NT2/D1 (cell line): ENCODE results near the gene SPACDR.

Source experiments
- DNase-seq: peaks from one replicate; pipeline ENCODE4 v3.0.0-alpha.2; 2011; ENCODE audit warnings: low read depth, low spot score
- H3K27me3 ChIP-seq: 2 replicates; pipeline ENCODE4 v1.6.0; 2011; ENCODE audit warnings: mild to moderate bottlenecking; ENCODE audit not compliant: insufficient read length, insufficient read depth
- H3K36me3 ChIP-seq: 2 replicates; pipeline ENCODE4 v1.6.1; 2011; ENCODE audit warnings: mild to moderate bottlenecking, low read length, mixed read lengths; ENCODE audit not compliant: insufficient read depth, insufficient read length
- H3K4me1 ChIP-seq: 2 replicates; pipeline ENCODE4 v1.5.1; 2011; ENCODE audit not compliant: insufficient read depth, insufficient read length
- H3K4me3 ChIP-seq: 2 replicates; pipeline ENCODE4 v1.5.1; 2011; ENCODE audit warnings: low read depth; ENCODE audit not compliant: insufficient read length
- H3K9ac ChIP-seq: 2 replicates; pipeline ENCODE4 v1.6.0; 2011; ENCODE audit warnings: low read depth; ENCODE audit not compliant: insufficient read length
- H3K9me3 ChIP-seq: 2 replicates; pipeline ENCODE4 v1.5.1; 2011; ENCODE audit warnings: mild to moderate bottlenecking, low read length; ENCODE audit not compliant: insufficient read depth
- SUZ12 ChIP-seq: IDR thresholded peaks from 2 replicates; pipeline ENCODE4 v1.6.1; 2011; ENCODE audit not compliant: insufficient read length, insufficient read depth; ENCODE audit errors: extremely low read depth
- YY1 ChIP-seq: IDR thresholded peaks from 2 replicates; pipeline ENCODE4 v1.6.1; 2011; ENCODE audit not compliant: insufficient read length, insufficient read depth
- ZNF274 ChIP-seq: IDR thresholded peaks from 2 replicates; pipeline ENCODE4 v1.6.1; 2011; ENCODE audit warnings: mild to moderate bottlenecking, low read depth, low read length

Gene SPACDR

GRCh38 chr7:100488333-100489095 lies 24.5 kb upstream of the SPACDR start:
- DNase-seq = no peak
- Histone ChIP-seq H3K27me3 (peaks cover 14% of the 10 kb centered on the region), H3K9me3 (no peaks in the 10 kb centered on the region), H3K4me3 (no peak overlapping the region), H3K9ac (no peak overlapping the region), H3K4me1 (peaks cover 25% of the 10 kb centered on the region), H3K36me3 (no peaks in the 10 kb centered on the region)
- no peak for TF ChIP-seq ZNF274
- no peak for TF ChIP-seq YY1

GRCh38 chr7:100486753-100487446 lies 22.8 kb upstream of the SPACDR start:
- Histone ChIP-seq H3K4me1 (peaks cover 25% of the 10 kb centered on the region), H3K4me3 (no peak overlapping the region), H3K36me3 (no peaks in the 10 kb centered on the region), H3K9me3 (no peaks in the 10 kb centered on the region), H3K9ac (no peak overlapping the region), H3K27me3 (no peaks in the 10 kb centered on the region)
- DNase-seq = no peak
- TF ChIP-seq YY1 (no peak), SUZ12 (no peak), ZNF274 (no peak)

DNA sequence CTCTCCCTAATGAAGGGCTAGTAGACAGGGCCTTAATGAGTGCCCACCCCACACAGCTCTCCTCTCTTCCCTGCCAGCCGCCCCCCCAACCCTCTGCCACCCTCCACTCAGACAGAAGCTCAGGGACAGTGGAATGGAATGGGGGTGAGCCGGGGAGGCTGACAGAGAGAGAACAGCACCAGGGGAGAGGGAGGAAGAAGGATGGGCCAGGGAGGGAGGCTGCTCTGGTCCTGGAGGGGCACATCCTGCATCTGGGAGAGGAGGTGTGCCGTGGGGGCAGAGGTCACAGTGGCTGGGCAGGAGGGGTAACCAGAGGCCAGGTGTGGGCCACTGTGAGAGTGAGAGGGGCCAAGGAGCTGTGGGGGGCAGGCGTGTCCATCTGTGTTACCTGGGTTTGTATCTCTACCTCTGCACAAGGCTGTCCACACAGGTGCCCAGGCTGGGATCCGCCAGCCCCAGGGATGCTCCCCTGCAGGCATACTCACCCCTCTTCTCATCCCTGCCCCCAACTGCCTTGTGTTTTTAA lies 22.1 kb upstream of the SPACDR start:
- H3K9me3 ChIP-seq = no peaks in the 10 kb centered on the region
- no peaks in the 10 kb centered on the region for H3K36me3 ChIP-seq
- H3K9ac ChIP-seq = peak overlapping the region; percentile 32
- no peak for DNase-seq
- TF ChIP-seq YY1 (no peak), ZNF274 (no peak), SUZ12 (no peak)
- no peaks in the 10 kb centered on the region for H3K27me3 ChIP-seq
- no peak overlapping the region for H3K4me3 ChIP-seq
- peaks cover 25% of the 10 kb centered on the region for H3K4me1 ChIP-seq

GRCh38 chr7:100485471-100485876 lies 21.4 kb upstream of the SPACDR start:
- Histone ChIP-seq H3K9ac (peak overlapping the region; percentile 62), H3K4me1 (peaks cover 24% of the 10 kb centered on the region), H3K9me3 (no peaks in the 10 kb centered on the region), H3K36me3 (no peaks in the 10 kb centered on the region), H3K4me3 (no peak overlapping the region), H3K27me3 (no peaks in the 10 kb centered on the region)
- no peak for DNase-seq
- TF ChIP-seq ZNF274 (no peak), SUZ12 (no peak), YY1 (no peak)

GRCh38 chr7:100484673-100485045 lies 20.6 kb upstream of the SPACDR start:
- Histone ChIP-seq H3K27me3 (no peaks in the 10 kb centered on the region), H3K4me1 (peaks cover 18% of the 10 kb centered on the region), H3K36me3 (no peaks in the 10 kb centered on the region), H3K9me3 (no peaks in the 10 kb centered on the region), H3K9ac (peak overlapping the region; percentile 45), H3K4me3 (no peak overlapping the region)
- TF ChIP-seq SUZ12 = no peak
- no peak for TF ChIP-seq ZNF274
- TF ChIP-seq YY1 = no peak
- DNase-seq = no peak

- Histone ChIP-seq H3K9me3 (no peaks in the 10 kb centered on the region), H3K9ac (peak within 1 kb of the TSS; percentile 50), H3K36me3 (no peaks in the 10 kb centered on the region), H3K4me3 (peak within 1 kb of the TSS; percentile 45), H3K27me3 (no peaks in the 10 kb centered on the region), H3K4me1 (peaks cover 15% of the 10 kb centered on the region)
- DNase-seq = no peak
- TF ChIP-seq ZNF274 = no peak
- no peak for TF ChIP-seq YY1
- no peak for TF ChIP-seq SUZ12
These were observed 19.9 kb upstream of the SPACDR start, which contains the start of gene NYAP1 for GRCh38 chr7:100483722-100484672. NYAP1 (plus strand) TSS chr7:100483927; CDS start chr7:100485312, 1,385 bp downstream.
